GM19455 (cell line): ENCODE measurements around the gene GIPC1.

ENCODE experiments used
- ATAC-seq: cut with Tn5 transposase; IDR thresholded peaks from one replicate; pipeline ENCODE4 v1.9.1; 2021; ENCODE audit not compliant: unreplicated experiment

Gene GIPC1

DNA sequence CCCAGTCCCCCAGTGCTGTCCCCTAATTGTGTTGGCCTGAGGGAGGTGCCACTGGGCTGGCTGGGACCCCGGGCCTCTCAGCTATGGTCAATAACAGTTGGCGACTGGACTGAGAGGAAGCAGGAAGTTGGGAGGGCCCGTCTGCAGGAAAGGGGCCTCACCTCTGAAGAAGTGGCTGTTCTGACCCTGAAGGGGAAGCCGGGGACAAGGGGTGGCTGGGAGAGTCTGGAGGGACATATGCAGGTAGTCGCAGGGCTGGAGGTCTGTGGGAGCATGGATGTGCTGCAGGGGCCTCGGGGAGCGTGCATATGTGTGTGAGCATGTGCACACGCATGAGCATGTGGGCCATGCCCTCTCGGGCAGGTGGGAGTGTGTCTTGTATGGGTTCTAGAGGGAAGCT, 56.9 kb downstream of the GIPC1 start:
- ATAC-seq = no peak

DNA sequence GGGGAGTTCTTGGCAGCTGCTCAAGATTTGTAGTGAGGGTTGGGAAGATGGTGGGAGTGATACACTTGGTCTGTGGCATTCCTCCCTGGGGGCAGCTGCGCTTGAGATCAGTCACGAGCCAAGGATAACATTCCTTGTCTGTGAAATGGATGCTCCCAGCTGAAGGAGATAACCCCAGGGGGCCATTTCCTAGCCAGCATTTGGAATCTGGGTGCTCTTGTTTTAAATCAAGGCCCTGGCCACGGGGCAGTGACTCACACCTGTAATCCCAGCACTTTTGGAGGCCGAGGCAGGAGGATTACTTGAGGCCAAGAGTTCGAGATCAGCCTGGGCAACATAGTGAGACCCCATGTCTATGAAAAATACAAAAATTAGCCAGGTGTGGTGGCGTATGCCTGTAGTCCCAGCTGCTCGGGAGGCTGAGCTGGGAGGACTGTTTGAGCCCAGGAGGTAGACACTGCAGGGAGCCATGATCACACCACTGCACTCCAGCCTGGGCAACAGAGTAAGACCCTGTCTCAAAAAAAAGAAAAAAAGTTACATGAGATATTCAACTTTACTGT, 58.3 kb downstream of the GIPC1 start:
- ATAC-seq = no peak

DNA sequence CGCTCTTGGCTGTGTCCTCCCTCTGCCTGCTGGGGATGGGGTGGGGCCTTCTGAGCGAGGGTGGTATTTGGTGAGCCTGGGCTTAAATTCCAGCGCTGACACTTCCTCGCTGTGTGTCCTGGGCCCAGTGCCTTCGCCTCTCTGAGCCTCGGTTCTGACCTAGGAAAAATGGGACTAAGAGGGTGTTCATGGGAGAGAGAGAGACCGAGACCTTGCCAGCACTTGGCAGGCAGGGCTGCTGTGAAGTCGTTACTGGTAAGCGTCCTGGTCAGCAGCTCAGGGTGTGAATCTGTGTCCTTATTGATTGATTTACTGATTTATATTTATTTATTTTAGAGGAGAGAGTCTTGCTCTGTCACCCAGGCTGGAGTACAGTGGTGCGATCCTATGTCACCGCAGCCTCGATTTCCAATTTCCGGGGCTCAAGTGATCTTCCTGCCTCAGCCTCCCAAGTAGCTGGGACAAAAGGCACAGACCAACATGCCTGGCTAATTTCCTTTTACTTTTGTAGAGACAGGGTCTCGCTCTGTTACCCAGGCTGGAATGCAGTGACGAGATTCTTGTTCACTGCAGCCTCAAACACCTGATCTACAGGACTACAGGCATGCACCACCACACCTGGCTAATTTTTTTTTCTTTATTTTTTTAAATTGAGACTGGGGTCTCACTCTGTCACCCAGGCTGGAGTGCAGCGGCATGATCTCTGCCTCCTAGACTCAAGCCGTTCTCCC, 60.4 kb downstream of the GIPC1 start:
- ATAC-seq = no peak

DNA sequence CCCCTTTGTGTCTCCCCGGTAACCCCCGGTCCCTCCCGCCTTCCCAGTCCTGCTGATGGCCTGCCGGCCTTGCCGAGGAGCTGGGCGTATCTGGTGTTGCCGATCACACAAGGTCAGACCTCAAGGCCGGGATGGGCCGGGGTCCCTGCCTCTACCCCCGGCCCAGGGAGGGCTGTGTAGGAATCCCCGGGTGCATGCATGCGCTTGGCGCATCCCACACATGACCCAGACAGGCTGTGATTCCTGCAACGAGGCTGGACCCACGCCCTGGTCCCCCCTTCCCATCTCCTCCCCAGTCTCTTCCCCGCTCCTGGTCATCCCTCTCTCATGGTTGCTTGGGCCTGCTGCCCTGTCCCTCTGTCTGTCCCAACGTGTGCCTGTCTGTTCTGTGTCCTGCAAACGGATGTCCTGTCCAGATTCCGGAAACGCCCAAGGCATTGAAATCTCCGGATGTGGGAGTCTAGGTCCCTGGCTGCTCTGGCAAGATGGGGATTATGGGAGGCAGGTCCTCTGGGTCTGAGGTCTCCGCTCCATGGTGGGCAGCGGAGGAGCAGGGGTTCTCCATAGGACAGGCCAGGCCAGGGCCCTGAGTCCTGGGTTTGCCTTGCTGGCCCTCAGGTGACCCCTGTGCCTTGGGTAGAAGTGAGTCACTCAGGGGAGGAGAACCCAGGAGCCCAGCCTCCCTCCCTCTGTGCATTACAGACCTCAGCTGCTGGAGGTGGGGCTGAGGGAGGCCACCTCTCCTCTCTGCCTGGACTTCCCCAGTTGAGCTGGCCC, 61.2 kb downstream of the GIPC1 start:
- no peak for ATAC-seq

DNA sequence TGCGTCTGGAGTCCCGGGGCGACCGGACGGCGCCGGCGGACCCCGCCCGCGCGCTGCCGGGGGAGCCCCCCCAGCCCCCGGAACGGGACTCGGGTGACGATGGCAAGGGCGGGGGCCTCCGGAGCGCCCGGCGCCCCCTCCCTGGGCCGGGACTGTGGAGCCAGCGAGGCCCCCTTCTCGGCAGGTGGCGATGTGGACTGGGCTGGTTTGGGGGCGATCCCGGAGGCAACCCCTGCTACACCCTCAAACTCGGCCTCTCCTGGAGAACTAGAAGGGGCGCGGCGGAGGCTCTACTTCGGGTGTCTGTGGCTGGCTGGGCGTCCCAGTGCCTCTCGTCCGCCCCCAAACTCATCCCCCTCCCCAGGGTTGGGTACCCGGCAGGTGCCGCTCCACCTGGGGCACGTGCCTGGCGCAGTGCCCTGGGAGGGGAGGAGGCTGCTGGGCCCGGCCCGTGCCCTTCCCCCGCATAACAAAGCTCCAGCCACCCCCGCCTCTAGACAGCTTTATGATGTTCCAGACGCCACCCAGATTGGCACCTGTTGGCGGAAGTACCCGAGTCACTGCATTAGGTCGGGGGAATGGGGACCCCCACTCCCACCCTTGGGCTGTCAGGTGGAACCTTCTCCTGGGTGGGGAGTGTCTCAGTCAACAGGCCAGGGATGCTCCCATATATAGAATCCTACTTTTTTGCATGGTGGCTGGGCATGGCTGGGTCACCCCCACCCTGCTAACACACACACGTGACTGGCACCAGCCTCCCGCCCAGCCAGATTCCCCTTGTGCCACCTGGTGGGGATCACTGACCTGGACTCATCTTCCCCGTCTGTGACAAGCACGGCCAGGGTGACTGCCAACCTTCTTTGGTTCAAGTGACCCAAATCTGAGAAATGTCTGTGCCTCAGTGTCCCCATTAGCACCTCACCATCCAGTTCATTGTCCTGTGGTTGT, 62.1 kb downstream of the GIPC1 start:
- no peak for ATAC-seq

DNA sequence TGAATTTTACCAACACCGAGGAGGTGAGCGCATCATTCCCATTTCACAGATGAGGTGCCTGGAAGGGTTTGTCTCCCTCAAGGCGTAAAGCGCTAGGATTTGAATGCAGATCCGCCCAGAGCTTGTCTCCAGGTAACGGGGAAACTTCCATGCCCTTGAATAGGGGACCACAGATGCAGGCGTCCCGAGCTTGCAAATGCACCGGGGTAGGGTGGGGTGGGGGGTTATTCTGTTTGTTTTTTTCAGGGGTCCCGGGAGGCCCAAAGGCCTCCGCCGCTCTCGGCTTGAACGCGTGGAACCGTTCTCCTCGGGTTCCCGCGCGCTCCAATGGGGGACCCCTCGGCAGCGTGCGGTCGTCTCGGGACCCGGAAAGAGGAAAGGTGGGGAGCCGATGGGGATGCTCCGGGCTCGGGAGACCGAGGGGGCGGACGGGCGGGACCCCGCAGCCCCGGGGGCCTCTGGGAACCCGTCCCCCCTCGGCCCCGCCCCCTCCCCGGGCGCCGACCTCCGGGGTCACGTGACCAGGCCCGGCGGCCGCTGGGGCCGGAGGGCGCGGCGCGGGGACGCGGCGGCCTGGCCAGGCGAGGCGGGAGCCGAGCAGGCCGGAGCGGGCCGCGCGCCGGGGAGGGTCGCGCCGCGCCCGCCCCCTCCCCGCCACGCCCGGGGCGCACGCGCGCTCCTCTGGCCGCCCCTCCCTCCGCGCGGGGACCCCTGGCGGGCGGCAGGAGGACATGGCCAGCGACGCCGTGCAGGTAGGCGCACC, 63.0 kb downstream of the GIPC1 start, which contains the start of gene PKN1:
PKN1 (plus strand) TSS at position 516 of the 763 bp plus-strand sequence; CDS start at position 732, 216 bp downstream.
- ATAC-seq = no peak

DNA sequence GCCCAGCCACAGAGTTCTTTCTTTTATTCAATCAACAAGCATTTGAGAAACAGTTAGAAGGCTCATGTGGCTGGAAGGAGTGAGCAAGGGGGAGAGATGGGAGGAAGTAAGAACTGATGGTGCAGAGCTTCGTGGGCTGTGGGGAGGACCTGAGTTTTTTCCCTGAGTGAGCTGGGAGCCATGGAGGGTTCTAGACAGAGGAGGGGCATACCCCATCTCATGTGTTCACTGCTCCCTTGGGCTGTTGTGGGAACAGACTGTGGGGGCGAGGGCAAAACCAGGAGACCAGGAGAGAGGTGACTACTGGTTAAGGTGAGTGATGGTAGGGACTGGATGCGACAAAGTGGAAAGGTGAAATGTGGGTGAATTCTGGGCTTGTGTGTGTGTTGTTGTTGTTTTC, 65.2 kb downstream of the GIPC1 start:
- ATAC-seq = no peak

DNA sequence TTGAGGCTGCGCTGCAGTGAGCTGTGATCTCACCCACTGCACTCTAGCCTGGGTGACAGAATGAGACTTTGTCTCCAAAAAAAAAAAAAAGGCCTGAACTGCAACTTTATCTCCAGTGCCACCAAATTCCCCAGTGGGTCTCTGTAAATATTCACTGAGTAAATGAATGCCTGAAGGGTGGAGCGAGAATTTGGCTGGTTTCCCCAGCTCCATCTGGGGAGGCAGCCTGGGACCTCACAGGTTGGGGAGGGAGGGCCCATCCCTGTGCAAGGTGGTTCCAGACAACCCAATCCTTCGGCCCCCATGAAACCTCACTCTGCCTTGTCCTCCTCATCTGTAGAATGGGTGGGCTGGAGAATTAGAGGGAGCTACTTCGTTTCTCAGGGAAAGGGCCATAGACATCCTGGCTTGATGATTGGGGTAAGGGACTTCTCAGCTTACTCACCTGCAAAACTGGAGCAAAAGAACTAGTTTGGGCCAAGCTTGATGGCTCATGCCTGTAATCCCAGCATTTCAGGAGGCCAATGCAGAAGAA, 67.0 kb downstream of the GIPC1 start:
- ATAC-seq = no peak
